ENCODE results near the gene KRTAP4-5. TPM values are rescaled to one million over a fixed set of nuclear protein-coding genes. Genes with fewer than 3 reads are reported as not detected.
"Not testable (repeated sequence)": the region's sequence is repeated elsewhere in the genome, so short reads cannot be mapped to it uniquely, and the experiment has no call there.

KRTAP4-5 gene
- polyA plus RNA-seq (ENCODE audit: insufficient read length): not detected

GRCh38 chr17:41149652-41149985 is at the start of gene KRTAP4-5:
Gene KRTAP4-5 (minus strand): TSS chr17:41149825. CDS start chr17:41149767, 58 bp downstream.
- DNase-seq: no peak

- no peak for DNase-seq
Observed at GRCh38 chr17:41196068-41196467, 46.4 kb upstream of the KRTAP4-5 start.

DNA sequence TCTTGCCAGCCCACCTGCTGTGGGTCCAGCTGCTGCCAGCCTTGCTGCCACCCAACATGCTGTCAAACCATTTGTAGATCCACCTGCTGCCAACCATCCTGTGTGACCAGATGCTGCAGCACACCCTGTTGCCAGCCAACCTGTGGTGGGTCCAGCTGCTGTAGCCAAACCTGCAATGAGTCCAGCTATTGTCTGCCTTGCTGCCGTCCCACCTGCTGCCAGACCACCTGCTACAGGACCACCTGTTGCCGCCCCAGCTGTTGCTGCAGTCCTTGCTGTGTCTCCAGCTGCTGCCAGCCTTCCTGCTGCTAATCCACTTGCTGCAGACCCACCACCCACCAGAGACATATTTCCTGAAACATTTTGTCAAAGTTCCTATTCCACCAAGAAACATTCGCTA is 40.7 kb upstream of the KRTAP4-5 start:
- no peak for DNase-seq

- not testable (repeated sequence) for DNase-seq
Observed at GRCh38 chr17:41189837-41190318, 40.3 kb upstream of the KRTAP4-5 start, which contains the start of gene KRTAP9-1. Gene KRTAP9-1 (plus strand): TSS chr17:41189887. CDS start chr17:41189887, 0 bp downstream.

- DNase-seq: no peak
Observed at GRCh38 chr17:41186872-41187271, 37.2 kb upstream of the KRTAP4-5 start.

GRCh38 chr17:41185001-41185400 is 35.4 kb upstream of the KRTAP4-5 start:
- no peak for DNase-seq

DNA sequence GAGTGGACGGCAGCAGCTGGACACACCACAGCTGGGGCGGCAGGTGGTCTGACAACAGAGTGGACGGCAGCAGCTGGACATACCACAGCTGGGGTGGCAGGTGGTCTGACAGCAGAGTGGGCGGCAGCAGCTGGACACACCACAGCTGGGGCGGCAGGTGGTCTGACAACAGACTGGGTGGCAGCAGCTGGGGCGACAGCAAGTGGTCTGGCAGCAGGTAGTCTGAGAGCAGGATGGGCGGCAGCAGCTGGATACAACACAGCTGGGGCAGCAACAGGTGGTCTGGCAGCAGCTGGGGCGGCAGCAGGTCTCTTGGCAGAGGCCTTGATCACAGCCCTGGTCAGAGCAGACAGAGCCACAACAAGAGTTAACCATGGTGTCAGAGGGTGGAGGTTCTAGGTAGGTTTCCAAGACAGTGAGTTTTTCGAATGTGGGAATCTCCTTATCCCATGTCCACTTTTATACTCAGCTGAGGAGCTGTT is 34.9 kb upstream of the KRTAP4-5 start, which contains the start of gene KRTAP4-1:
Gene KRTAP4-1, minus strand, starts transcription at position 432 of the 482 bp plus-strand sequence. Its CDS starts 57 bp downstream, at position 375.
- no peak for DNase-seq

GRCh38 chr17:41178843-41179616 is 29.4 kb upstream of the KRTAP4-5 start:
- no peak for DNase-seq

DNA sequence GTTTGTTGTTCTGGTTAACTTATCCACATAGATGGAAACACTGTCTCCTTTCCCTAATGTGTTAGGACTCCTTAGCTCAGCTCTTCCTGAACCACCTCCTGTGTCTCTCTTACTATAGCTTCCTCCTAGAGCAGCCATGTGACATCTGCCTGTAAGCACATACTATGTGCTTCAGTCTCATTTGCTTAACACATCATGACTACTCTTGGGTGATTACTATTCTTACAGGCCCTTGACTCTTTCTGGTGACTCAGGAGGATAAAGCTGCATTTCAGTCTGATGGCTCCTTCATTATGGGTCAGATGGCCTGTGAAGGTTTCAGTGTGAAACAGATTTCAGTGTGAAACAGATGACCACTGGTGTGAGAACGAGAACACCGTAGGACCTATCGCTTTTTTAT is 28.7 kb upstream of the KRTAP4-5 start:
- no peak for DNase-seq

DNA sequence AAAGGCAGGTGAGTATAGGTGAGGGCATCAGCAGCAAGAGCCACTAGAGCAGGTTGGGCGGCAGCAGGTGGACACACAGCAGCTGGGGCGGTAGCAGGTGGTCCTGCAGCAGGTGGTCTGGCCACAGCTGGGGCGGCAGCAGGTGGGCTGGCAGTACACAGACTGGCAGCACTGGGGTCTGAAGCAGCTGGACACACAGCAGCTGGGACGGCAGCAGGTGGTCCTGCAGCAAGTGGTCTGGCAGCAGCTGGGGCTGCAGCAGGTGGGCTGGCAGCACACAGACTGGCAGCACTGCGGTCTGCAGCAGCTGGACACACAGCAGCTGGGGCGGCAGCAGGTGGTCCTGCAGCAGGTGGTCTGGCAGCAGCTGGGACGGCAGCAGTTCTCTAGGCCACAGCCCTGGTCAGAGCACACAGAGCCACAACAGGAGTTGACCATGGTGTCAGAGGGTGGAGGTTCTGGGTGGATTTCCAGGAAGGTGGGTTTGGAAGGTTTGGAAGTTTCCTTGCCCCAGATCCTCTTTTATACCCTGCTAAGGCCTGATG is 28.2 kb upstream of the KRTAP4-5 start, which contains the start of gene KRTAP4-2:
Gene KRTAP4-2, minus strand, starts transcription at position 495 of the 545 bp plus-strand sequence. Its CDS starts 57 bp downstream, at position 438.
- DNase-seq: no peak

DNA sequence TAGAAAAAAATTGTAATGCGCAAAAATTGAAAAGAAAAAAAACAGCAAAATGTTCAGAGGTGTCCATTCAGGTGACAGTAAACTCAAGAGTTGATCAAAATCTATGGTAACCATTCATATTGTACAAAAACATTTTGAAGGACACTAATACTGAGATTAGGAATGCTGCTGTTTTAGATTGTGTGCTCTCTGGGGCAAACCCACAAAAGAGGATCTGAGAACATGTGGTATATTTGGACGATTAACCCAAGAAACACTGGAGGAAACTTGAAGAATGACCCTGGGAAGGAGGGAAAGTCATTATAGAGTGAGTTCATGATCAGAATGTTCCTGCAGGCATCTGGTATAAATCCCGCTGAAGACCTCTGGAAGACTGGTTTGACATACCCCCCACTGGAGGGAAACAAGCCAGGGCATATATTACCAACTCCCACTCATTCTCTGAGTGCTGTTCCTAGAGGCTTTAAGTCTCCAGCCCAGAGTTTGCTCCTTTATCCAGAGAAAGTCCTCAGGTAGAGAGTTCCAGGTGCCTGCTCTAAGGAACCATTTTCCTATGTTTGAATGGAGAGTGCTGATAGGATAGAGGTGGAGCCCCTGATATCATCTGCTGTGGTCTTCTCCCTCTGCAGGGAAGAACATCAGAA is 27.2 kb upstream of the KRTAP4-5 start:
- DNase-seq: no peak

DNA sequence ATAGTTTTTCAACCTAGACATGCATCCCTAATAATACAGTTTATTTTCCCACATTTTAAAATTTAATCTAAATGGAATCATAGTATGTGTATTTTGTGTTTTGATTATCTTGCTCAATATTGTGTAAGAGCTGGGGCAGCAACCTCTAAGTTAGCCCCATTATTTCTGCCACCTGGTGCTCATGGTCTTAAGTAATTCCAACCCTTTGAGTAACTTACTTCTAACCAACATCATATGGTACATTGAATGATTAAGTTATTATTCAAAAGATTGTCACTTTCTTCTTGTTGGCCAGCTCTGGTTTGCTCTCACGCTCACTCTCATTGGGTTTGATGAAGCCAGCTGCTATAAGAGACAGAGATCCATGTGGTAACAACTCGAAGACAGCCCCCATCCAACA is 22.3 kb upstream of the KRTAP4-5 start:
- no peak for DNase-seq

DNA sequence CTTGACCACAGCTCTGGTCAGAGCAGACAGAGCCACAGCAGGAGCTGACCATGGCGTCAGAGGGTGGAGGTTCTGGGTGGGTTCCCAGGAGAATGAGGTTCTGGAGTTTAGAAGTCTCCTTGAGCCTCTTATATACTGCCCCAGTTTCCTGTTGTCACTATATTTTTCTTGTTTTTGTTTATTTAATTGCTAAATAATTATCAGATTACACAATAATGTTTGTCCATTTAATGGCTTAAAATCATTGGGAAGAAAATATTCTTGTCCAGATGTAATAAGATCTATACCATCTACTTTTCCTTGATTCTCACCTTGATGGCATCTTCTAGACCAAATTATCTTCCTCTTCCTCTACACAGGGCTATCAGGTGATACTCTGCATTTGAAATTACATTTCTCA is 18.5 kb upstream of the KRTAP4-5 start, which contains the start of gene KRTAP4-3:
Gene KRTAP4-3, minus strand, starts transcription at position 101 of the 400 bp plus-strand sequence. Its CDS starts 49 bp downstream, at position 52.
- DNase-seq: no peak

DNA sequence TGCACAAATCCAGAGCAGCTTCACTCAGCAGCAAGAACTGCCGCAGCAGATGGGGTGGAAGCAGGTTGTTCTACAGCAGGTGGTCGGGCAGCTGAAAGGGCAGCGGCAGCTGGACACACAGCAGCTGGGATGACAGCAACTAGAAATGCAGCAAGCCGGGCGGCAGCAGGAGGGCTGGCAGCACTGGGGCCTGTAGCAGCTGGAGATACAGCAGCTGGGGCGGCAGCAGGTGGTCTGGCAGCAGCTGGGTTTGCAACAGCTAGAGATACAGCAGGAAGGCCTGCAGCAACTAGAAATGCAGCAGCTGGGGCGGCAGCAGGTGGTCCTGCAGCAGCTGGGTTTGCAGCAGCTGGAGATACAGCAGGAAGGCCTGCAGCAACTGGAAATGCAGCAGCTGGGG is 17.9 kb upstream of the KRTAP4-5 start:
- DNase-seq: no peak

GRCh38 chr17:41163828-41164227 is 14.2 kb upstream of the KRTAP4-5 start:
- DNase-seq: no peak

DNA sequence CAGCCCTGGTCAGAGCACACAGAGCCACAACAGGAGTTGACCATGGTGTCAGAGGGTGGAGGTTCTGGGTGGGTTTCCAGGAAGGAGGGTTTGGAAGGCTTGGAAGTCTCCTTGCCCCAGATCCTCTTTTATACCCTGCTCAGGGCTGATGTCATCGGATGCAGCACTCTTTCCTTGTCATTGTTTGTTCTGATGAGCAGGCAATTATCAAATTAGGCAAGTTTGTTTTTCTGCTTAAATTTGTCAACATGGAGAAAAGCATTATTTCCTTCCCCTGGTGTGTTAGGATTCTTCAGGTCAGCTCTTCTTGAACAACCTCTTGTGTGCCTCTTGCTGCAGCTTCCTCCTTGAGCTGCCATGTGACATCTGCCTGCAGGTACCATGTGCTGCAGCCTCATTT is 11.0 kb upstream of the KRTAP4-5 start, which contains the start of gene KRTAP4-4:
Gene KRTAP4-4, minus strand, starts transcription at position 101 of the 400 bp plus-strand sequence. Its CDS starts 57 bp downstream, at position 44.
- DNase-seq: no peak

- DNase-seq: not testable (repeated sequence)
Observed at GRCh38 chr17:41160190-41160589, 10.6 kb upstream of the KRTAP4-5 start.

- peak; percentile 6 for DNase-seq
Observed at GRCh38 chr17:41153856-41154255, 4.2 kb upstream of the KRTAP4-5 start.

DNA sequence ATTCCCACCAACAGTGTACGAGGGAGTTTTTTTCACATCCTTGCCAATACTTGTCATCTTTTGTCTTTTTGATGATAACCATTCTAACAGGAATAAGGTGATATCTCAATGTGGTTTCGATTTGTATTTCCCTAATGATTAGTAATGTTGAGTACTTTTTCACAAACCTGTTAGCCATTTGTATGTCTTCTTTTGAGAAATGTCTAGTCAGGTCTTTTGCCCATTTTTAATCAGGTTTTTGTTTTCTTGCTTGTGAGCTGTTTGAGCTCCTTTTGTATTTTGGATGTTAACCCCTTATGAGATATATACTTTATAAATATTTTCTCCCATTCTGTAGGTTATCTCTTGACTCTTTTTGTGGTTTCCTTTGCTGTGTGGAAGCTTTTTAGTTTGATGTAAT is 1.9 kb upstream of the KRTAP4-5 start:
- DNase-seq: no peak

GRCh38 chr17:41150026-41150425 is 401 bp upstream of the KRTAP4-5 start:
- no peak for DNase-seq

DNA sequence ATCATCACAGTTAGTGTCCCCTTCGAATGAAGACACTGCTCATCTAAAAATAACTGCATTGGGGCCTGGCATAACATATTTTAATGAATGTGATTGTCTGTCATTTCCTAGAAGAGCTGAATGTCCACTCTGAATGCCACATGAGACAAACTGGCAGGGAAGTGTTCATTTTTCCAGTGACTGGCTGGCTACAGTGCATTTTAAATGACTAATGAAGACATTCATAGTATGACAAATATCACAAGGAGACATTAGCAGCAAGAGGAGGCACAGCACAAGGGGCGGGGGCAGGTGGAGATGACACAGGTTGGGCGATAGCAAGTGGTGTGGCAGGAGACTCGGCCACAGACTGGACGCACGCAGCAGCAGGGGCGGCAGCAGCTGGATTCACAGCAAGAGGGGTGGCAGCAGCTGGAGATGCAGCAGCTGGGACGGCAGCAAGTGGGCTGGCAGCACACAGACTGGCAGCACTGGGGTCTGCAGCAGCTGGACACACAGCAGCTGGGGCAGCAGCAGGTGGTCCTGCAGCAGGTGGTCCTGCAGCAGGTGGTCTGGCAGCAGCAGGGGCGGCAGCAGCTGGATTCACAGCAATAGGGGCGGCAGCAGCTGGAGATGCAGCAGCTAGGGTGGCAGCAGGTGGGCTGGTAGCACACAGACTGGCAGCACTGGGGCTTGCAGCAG is 514 bp downstream of the KRTAP4-5 start:
- DNase-seq: not testable (repeated sequence)

- no peak for DNase-seq
Observed at GRCh38 chr17:41147531-41148204, 2.0 kb downstream of the KRTAP4-5 start.
